NCI-H2227 (cell line): ENCODE data around the gene AMZ1.

Source experiments
- DNase-seq: peaks from one replicate; lab custom pipeline; 2025; ENCODE audit not compliant: unreplicated experiment; lab: John Stamatoyannopoulos, UW

AMZ1 gene

GRCh38 chr7:2651336-2651735 lies 36.7 kb upstream of the AMZ1 start:
- DNase-seq = no peak

GRCh38 chr7:2651847-2652735 lies 35.9 kb upstream of the AMZ1 start:
- DNase-seq = no peak

DNA sequence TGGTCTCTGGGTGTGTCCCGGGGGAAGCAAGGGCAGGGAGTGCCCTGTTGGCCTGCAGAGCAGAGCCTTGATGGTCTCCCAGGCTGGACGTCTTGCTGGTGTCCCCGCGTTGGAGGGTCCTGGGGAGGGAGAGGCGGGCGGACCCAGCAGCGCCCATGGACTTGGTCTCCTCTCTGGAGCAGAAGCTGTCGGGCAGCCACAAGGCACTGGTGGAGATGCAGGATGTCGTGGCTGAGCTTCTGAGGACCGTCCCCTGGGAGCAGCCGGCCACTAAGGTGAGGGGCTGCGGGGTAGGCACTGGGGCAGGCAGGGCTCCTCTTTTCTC lies 35.3 kb upstream of the AMZ1 start:
- DNase-seq = no peak

DNA sequence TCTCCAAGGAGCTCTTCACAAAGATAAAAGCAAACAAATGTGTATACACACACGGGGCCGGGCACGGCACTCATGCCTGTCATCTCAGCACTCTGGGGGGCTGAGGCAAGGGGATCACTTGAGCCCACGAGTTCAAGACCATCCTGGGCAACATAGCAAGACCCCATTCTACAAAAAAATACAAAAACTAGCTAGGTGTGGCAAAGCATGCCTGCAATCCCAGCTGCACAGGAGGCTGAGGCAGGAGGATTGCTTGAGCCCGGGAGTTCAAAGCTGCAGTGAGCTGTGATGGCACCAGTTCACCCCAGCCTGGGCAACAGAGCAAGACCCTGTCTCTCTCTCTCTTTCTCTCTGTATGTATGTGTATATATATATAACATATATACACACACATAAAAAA lies 33.9 kb upstream of the AMZ1 start:
- DNase-seq = no peak

- no peak for DNase-seq
Observed at GRCh38 chr7:2655870-2656614, 32.0 kb upstream of the AMZ1 start.

GRCh38 chr7:2657208-2657607 lies 30.8 kb upstream of the AMZ1 start:
- DNase-seq = no peak

GRCh38 chr7:2657920-2658671 lies 29.9 kb upstream of the AMZ1 start:
- no peak for DNase-seq

DNA sequence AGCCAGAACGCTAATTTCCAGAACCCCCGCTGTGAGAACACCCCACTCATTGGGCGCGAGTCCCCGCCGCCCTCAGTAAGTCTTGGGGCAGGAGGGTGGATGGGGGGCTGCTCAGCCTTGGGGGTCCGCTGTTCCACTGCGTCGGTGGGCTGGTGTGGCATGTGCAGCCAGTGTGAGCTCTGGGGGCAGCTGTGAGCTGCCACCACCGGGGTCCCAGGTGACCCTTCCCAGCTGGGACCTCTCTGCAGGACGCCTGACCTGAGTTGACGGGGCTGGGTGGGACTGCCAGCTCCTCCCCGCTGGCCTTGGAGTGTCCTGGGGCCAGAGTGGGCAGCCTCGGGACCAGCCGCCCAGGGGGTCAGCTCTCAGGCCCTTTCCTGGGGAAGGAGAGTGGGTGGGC lies 29.1 kb upstream of the AMZ1 start:
- no peak for DNase-seq

DNA sequence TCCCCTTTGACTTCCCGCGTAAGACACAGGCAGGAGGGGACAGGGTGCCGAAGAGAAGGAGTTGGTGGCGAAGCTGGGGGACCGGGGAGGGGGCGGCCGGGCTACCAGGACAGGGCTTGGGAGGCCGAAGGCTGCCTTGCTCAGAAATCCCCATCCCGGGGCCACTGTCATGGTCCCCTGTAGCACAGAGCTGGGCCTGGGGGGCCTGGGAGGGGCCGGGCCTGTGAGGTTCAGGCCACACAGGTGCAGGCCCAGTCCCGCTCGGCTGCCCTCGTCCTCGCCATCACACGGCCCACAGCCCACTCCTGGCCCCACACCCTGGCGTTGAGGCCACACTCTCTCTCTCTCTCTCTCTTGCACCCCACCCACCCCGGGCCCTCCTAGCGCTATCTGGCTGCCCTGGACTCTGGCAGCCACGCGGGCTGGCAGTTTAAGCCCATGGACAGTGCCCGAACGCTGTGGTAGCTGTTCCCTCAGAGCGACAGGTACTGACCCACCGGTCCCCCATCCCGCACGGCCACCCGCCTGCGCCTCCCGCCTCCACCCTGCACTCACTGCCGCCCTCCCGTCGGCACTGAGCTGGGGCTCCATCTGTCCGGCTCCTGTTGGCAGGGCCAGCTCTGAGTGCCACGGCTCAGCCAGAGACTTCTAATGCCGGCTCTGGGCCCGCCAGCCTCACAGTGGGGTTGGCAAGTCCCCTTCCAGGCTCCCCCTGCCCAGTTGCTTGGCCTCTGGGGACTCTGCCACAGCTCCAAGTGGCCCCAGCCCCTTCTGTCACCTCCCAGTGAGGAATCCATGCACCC lies 28.2 kb upstream of the AMZ1 start:
- no peak for DNase-seq

DNA sequence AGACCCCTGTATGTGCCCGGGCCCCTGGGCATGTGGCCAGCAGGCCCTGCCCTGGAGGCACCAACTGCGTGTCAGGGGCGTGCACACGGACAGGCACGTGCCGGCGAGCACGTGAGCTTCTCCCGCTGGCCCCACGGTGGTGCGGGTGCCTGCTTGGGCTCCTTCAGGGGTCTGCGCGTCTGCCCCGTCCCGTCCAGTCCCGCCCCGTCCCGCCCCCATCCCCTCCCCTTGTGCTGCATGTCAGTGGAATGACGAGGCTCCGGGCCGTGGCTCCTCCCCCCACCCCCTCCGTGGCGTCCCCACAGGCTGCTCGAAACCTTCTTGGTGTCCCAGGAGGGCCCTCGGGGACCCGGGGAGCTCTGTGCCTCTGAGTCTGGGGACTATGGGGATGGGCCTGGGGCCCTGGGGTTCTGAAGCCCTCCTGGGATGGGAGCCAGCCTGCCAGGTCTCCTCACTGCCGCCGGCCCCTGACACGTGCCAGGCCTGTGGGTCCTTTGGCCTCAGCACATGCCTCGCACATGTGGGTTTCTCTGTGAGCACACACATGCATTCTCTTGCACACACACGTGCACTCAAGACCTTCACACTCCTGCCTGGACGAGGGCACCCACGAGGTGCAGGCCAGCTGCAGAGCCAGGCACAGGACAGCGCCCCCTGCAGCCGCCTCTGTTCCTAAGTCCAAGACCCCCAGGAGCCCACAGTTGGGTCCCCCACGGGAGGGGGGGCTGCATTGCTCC lies 27.5 kb upstream of the AMZ1 start:
- DNase-seq = no peak

GRCh38 chr7:2661096-2661449 lies 26.9 kb upstream of the AMZ1 start:
- no peak for DNase-seq

GRCh38 chr7:2661602-2662272 lies 26.3 kb upstream of the AMZ1 start:
- no peak for DNase-seq

GRCh38 chr7:2662273-2663120 lies 25.5 kb upstream of the AMZ1 start:
- no peak for DNase-seq

GRCh38 chr7:2663121-2663886 lies 24.7 kb upstream of the AMZ1 start:
- no peak for DNase-seq

- DNase-seq = no peak
Observed at GRCh38 chr7:2663960-2664359, 24.0 kb upstream of the AMZ1 start.

- no peak for DNase-seq
Observed at GRCh38 chr7:2665359-2665791, 22.6 kb upstream of the AMZ1 start.

DNA sequence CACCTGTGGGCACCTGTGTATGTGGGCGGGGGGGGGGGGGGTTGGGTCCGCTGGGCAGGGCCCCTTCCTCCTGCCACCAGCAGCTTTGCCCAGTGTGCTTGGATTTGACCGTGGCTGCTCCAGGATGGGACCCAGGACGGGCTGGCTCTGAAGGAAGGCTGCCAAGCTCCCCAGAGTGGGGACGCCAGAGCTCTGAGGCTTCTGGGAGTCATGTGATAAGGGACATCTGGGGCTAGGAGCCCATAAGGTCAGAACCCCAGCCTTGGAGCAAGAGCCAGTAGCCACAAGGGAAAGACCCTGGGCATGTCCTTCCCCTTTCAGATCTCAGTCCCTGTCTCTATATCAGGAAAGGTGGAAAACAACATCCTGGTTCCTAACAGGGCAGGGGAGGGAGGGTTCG lies 21.8 kb upstream of the AMZ1 start:
- no peak for DNase-seq

GRCh38 chr7:2666588-2667250 lies 21.3 kb upstream of the AMZ1 start:
- no peak for DNase-seq
